Activated CD4-positive, alpha-beta T cell treated with anti-CD3 and anti-CD28 coated beads, Interleukin-2, Interleukin-6, amounts not matched to agents 100 ng/mL and 50 ng/mL, durations not matched to agents 16 hours and 8 hours (primary cell): ENCODE data around the gene BTBD9.

ENCODE experiments used
- DNase-seq: peaks from one replicate; pipeline ENCODE4 v3.0.0-alpha.2; 2020

The BTBD9 gene

DNA sequence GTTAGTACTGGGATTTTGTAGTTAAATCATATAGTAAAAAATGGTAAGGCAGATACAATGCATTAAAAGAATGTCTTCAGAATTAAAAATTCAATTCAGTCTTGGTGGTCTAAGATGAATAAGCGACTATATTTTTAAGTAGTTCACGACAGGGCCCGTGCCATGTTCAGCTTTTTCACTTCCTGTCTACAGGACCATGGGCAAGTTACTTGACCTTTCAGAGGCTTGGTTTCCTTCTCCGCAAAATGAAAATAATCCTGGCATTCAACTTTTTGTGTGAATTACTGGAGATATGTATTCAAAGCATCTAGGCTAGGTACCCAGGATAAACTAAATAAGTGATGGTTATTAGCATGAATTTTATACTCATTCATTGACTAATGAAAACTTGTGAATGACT lies 216.0 kb downstream of the BTBD9 start:
- DNase-seq, result no peak

DNA sequence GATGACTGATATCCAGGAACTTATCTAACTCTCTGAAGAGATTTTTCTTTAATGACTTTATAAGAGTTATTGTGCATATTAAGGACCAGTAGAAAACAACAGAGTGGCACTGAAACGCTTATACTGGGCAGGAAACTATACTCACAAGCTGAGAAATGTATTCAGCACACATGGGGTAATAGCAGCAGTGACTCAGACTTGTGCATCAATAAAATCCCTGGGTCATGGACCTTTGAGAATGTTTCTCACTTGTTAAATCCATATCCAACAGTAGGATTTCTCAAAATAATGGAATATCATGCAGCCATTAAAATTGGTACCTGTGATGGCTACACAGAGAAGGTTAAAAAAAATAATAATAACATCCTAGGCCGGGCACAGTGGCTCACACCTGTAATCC lies 219.5 kb downstream of the BTBD9 start:
- DNase-seq, result no peak

DNA sequence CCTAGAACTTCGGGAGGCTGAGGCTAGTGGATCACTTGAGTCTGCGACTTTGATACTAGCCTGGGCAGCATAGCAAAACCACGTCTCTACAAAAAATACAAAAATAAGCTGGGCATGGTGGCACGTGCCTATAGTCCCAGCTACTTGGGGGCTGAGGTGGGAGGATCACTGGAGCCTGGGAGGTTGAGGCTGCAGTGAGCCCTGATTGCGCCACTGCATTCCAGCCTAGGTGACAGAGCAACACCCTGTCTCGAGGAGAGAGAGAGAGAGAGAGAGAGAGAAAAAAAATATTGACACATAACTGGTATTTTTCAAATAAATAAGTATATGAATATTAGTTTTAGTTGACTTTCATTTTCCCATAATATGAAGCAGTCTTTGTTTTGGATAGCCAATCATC lies 222.2 kb downstream of the BTBD9 start:
- DNase-seq, result no peak

DNA sequence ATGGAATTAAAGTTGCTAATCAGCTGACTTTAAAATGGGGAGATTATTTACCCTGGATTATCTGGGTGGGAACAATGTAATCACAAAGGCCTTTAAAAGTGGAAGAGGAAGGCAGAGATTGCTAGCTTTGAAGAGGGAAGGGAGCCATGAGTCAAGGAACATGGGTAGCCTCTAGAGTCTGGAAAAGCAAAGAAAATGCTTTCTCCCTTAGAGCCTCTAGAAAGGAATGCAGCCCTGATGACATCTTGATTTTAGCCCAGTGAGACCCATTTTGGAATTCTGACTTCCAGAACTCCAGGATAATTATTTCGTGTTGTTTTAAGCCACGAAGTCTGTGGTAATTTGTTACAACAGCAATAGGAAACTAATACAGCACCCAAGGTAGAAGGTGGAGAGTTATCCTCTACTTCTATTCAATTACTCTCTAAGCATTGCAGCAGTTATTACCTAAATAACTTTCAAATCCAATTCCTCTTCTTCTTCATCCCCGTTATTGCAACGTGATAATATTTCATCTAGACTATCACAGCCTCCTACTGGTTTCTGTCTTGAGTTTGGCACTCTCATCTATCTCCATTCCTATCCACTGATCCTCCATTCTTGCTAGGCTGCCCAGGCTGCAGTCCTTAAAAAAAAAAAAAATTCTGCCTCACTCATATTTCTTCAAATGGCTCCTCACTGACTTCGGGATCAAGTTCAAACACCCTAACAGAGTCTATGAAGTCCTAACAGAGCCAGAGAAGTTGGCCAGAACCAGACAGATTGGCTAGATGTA lies 224.3 kb downstream of the BTBD9 start:
- DNase-seq, result no peak

DNA sequence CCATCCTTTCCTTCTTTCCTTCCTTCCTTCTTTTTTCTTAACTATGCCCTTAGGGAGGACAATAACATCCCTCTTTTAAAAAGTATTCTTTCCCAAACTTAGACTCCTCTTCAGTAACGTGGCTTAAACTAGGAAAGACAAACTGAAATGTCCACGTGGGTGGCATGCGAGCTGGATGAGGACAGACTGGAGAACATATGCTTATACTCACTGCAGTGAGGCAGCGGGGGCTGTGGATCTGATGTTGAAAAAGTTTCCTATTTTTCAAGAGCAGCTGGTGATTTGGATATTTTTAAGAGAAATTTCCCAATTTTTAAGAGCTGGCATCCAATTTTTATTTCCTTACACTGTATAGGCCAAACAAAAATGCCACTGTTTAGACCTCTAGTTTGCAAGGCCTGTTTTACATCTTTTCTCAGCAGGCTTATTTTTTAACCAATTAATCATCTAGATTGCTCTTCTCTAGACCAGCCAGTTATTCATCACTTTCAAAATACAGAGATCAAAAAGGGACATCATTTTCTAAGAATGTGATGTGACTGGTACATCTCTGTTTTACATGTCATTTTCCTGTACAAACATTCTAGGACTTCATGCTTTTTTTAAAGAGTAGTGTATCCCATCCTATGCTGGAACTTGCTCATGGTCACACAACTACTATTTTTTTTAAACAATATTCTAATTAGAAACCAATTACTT lies 226.5 kb downstream of the BTBD9 start:
- DNase-seq, result peak; percentile 16

DNA sequence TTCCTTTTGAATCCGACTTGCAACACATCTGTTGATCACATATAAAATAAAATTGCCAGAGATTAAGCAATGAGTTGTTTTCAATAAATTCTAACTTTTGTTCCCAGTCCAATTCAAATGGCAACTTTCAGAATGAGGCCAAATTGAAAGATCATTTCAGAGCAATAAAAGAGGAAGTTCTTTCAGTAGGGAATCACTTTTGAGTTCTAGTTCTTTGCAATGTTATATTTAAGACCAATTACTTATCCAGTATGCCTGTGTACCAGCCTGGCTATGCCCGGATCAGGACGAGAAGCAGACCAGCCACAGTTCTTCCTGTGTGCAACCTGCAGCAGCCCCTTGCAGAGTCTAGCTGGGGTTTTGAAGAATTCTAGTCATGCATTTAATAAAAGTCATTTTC lies 232.5 kb downstream of the BTBD9 start:
- DNase-seq, result no peak

DNA sequence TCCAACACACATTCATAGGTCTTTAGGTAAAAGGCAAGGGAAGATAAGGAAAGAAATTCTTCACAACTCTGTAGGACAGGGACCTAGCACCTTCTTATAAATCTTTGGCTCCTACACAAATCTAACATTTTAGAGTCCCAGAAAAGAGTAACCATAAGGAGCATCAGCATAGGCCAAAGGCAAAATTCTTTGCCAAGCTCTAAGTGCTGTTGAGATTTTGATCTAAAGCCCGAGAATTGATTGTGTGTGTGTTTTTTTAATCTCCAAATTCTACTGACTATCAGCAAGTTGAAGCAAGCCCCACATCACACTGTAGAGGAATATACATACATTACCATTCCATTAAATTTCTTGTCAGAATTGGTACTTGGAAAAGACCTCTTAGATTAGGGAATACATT lies 233.6 kb downstream of the BTBD9 start:
- DNase-seq, result no peak

DNA sequence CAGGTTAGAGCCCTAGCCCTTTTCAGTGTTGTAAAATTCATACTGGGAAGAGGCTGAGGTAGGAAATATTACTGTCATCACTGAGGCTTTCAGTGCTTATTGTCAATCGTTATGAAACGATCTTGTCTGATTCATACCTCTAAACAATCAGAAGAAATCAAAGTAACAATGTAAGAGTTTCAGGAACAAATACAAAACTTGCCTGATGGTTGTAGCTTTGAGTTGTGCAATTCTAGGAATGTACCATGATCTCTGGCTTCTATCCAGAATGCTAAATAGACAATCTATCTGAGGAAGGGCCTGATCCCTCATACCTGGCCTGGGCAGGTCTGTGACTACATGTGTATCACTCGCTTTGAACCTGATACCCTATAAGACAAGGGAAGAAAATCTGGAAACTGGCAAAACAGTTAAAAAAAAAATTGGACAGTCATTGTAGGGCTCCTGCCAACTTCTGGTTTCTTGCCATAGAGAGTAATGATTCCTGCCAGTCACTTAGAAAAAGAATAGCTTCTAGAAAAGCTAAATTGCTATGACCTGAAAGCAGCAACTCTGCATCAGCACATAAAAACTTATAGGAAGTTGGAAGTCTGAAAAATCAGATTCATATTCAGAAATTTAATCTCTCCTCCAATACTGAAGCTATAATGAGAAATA lies 234.7 kb downstream of the BTBD9 start:
- DNase-seq, result peak; percentile 9

DNA sequence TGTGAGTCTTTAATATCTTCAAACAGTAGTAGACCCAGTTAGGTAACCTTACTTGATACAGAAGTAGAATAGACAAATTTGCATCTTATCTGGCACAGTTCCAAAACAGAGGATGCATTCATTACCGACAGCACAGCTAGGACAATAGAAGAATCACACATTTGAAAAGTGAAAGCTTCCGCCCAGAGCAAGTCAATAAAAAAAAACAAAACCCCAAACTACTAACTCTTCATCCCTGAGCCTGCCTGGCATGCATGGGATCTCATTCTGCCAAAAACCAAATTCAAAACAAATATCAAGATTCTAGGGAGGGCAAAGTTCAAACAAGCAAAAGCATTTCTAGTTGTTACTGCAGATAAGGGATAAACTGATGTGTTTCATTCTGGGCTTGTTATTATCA lies 235.4 kb downstream of the BTBD9 start:
- no peak for DNase-seq

DNA sequence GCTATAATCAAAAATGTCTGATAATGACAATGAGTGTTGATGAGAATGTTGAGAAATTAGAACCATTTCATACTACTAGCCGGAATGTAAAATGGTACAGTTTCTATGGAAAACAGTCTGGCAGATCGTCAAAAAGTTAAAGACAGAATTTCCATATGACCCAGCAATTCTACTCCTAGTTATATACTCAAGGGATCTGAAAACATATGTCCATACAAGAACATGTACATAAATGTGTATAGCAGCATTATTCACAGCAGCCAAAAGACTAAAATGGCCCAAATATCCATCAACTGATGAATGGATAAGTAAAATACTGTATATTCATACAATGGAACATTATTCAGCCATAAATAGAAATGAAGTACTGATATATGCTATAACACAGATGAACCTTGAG lies 236.2 kb downstream of the BTBD9 start:
- DNase-seq, result no peak

DNA sequence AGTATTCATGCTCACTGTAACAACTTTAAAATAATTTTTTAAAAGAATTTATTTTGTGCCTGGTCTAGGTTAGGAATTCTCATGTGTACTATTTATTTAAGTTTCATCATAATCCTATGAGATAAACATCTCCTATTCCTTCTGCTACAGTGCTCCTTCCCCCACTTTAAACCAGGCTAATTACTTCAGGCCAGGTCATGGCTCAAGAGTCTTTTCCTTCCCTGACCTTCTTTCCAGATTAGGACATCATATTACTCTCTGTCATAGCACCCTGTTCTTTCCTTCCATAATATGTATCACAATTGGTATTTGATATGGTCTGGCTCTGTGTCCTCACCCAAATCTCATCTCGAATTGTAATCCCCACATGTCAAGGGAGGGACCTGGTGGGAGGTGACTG lies 239.0 kb downstream of the BTBD9 start:
- no peak for DNase-seq

DNA sequence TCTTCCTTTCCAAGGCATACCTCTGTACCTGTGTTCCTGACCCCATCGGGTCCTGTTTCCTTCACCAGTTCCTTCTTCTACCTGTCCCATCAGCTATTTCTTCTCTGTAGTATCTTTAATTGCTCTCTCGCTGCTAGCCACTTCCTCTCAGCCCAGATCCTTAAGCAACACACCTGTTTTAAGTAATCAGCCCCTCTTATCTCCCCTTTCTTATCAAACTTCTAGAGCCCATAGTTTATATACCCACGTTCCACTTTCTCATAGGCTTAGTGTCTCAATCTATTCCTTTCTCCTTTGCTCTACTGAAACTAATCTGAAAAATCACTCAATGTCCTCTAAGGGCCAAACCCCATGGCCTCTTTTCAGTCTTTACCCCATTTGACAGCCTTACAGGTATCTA lies 239.6 kb downstream of the BTBD9 start:
- no peak for DNase-seq

DNA sequence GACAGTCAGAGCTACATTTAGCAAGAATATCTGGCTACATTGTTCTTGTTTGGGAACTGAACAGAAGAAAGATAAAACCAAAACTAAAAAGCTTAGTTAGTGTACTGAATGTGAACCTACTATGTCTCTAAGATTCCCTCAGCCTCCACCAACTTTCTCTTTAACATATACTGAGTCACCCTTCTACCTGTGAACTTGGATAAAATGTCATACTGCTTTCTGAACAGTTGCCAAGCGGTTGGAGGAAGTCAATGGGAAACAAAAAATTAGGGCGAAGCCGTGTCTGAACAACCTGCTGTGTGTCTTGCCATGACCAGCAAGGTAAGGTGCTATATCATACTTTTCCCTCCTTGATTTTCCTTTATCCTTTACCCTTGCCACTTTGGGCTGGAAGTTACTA lies 243.5 kb downstream of the BTBD9 start:
- no peak for DNase-seq

DNA sequence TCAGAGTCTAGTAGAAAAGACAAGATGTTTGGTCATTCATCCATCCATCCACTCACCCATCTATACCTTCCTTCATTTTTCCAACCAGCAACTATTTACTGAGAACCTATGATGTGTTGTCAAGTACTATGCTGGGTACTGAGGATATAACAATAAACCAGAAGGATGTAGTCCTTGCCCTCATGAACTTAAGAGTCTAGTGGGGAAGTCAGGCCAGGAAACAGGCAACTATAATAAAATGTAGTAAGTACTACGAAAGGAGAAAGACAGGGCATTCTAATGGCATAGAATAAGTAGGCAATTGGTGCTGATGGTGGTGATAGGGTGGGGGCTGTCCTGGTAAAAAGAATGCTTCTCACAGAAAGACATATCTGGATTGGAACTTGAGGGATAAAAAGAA lies 245.7 kb downstream of the BTBD9 start:
- no peak for DNase-seq

DNA sequence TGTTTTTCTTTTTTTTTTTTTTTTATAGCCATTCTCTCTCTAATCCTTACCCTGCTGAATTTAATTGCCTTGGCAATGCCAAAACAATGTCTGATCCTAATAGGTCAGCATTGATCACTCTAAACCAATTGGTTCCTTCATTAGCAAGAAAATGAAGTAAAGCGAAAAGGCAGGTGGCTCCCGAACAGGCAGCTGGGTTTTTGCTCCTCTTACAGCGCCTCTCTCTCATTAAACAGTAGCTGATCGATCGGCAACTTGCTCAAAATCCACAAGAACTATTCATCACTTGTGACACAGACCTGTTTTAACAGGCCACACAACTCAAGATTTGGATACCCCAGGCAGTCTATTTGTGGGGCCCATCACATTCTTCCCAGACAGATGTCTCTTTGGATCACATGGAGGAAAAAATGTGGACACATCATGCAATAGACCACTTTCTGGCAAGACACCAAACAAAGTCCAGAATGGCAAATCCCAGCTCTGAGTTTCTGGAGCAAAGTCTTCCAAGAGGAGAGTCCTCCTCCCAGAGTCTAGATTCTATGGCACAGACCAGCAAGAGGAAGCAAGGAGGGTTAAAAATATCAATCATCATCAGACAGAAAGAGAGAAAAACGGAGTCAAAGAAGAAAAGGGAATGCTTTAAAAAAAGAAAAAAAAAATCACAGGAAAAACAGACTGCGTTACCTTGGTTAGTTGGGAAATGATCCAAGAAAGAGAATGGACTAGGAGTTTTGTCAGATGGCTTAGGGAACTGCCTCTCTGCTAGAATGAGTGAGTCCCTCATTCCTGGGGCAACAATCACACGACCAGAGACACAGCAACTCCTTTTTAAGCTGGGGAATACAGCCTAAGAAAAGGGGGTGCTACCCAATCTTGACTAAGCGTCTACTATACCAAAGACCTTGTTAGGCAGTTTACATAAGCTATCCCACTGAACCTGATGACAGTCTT lies 247.8 kb downstream of the BTBD9 start:
- DNase-seq, result no peak

DNA sequence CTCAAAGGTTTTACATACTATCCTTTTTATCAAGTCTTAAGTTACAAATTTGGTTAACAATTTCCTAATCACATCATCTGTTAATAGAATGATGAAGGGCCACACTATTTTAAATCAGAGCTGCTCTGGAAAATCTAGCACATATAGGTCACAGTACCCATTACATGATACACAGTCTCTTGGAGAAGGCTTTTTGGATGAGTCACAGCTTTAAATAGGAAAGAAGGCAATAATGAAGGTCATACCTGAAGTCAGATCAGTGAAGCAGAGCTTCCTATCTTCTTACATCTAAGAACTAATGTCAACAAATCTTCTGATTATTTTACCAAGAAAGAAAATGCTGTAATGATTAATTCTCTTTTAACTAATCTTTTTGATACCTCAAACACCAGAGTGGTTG lies 248.5 kb downstream of the BTBD9 start:
- DNase-seq, result no peak

DNA sequence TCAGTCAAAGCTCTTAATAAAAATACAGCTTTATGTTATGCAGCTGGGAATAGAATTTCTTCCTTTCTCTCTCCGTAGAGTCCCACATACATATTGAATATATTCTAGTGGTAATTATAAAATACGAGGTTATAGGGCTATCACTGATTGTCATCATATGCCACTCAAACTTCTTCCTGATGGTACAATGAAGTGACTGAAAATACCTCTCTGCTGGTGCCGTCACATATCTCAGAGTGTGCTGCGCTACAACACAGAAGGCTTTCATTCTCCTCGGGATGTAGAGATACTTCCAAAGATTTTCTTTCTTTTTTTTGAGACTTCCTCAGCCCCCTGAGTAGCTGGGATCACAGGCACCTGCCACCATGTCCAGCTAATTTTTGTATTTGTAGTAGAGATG lies 249.9 kb downstream of the BTBD9 start:
- DNase-seq, result no peak

DNA sequence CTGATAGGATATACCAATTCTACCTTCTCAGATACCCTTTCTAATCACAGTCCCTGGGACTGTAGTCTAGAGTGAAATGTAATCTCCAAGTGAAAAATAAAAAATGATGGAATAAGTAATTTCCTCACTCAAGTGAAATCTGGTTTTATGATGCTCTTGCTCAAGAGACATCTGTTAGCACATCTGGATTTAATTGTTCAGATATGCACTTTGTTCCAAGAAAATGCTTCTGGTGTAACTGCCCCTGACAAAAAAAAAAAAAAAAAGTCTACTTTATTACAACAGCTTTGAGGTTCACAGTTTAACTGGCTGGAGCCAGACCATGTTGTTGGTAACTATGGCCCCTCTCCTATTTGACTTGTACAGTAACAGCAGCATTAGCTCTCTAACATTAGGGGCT lies 251.8 kb downstream of the BTBD9 start:
- DNase-seq, result no peak

DNA sequence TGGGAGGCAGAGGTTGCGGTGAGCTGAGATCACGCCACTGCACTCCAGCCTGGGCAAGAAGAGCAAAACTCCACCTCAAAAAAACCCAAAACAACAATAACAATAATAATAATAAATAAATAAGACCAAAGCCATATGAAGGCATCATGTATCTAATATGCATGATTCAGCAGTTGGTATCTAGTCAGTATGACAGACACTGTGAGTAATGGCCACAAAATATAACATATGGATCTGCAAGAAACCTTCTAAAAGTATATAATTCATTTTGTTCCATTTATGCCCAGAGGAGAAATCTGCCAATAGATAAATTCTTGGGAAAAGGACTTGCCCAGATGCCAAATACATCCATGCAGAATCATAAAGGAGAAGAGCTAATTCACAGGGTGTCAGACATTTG lies 252.3 kb downstream of the BTBD9 start:
- DNase-seq, result no peak

DNA sequence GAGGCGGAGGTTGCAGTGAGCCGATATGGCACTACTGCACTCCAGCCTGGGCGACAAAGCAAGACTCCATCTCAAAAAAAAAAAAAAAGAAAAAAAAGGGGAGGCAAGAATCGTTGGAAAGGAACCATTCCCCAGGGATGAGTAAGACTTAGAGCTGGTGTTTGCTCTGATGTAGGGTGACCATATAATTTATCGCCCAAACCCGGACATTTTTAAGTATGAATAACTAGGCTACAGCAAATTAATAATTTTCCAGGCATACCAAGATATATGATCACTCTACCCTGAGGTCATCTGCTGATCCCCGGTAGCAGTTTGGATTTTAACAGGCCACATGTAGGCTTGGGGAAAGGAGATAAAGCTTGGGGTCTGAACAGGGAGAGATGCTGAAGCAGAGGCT lies 260.9 kb downstream of the BTBD9 start:
- no peak for DNase-seq

DNA sequence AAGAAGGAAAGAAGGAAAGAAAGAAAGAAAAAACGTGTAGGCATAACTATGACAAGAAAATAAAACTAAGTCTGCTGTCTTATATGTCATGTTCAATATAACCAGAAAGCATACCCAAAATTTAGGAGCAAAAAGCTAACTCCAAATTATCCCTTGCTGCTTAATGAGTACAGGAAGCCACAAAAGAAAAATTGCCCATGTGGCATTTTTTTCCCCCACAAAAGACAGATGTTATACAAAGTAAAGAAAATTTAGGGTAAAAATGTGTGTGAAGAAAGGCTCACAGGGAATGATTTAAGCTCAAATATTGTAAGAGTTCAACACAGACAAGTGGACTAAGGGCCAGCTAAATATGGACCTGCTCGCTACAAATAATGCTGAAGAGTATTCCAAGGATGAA lies 263.8 kb downstream of the BTBD9 start:
- no peak for DNase-seq

DNA sequence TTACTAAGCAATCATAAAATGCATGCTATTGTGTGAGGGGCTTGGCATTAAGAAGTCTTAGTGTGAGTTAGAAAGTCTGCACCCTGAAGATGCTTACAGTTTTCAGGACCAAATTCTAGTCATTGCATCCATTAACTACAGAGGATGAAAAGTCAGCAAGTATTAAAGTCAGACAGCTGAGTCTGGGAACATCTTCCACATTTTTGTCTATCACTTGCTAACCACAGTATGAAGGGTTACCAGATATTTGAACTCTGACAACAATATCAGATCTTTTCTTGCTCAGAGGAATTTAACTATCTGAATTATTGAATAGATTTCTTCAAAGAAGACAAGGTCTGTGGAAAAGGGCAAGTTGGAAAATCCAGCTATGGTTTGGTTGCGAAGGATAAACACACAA lies 264.4 kb downstream of the BTBD9 start:
- no peak for DNase-seq

DNA sequence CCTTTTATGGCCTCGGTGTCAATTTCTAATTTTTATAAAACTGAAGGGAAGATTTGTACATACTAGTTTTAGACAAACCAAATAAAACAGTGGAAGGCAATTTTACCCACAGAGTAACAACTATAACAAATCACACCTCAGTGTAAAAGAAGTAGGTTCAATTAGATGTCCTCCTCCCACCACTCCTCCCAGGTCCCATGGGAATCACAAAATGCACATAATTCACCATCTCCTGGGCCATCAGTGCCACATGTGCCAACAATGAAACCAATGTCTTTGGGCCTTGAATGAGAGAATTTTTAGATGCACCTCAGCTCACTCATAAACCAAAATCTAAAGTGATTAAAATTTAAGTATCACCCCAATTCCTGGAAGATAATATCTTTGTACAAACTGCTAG lies 267.8 kb downstream of the BTBD9 start:
- DNase-seq, result no peak
